T-helper 1 cell treated with Interleukin-12 subunit alpha and Interleukin-12 subunit beta and Interleukin-4 antibody, amounts not matched to agents 30 μg/mL and 1 μg/mL, for 36 hours (primary cell): ENCODE results near the gene WDR73.
"Not testable (repeated sequence)": the region's sequence is repeated elsewhere in the genome, so short reads cannot be mapped to it uniquely, and the experiment has no call there.

Source experiments
- H3K27ac Mint-ChIP-seq: one replicate; pipeline ENCODE4 v1.8.0; 2021; ENCODE audit warnings: mild to moderate bottlenecking, mixed read lengths
- H3K27me3 Mint-ChIP-seq: one replicate; pipeline ENCODE4 v1.8.0; 2021; ENCODE audit warnings: low read depth, mixed read lengths
- H3K36me3 Mint-ChIP-seq: one replicate; pipeline ENCODE4 v1.8.0; 2021; ENCODE audit warnings: low read depth, mixed read lengths
- H3K4me1 Mint-ChIP-seq: one replicate; pipeline ENCODE4 v1.8.0; 2021; ENCODE audit warnings: low read depth, mixed read lengths
- H3K4me3 Mint-ChIP-seq: one replicate; pipeline ENCODE4 v1.8.0; 2021; ENCODE audit warnings: mild to moderate bottlenecking, moderate library complexity, mixed read lengths
- H3K9me3 Mint-ChIP-seq: one replicate; pipeline ENCODE4 v1.8.0; 2021; ENCODE audit warnings: mixed read lengths

WDR73 gene

GRCh38 chr15:84653910-84654688 is at the start of gene WDR73:
TSS of gene WDR73 (minus strand) at chr15:84654283. CDS start at chr15:84654274, 9 bp downstream.
- H3K4me1 Mint-ChIP-seq = peaks cover 23% of the 10 kb centered on the region
- H3K36me3 Mint-ChIP-seq = peaks cover 13% of the 10 kb centered on the region
- H3K9me3 Mint-ChIP-seq = no peaks in the 10 kb centered on the region
- peak within 1 kb of the TSS; percentile 98 for H3K4me3 Mint-ChIP-seq
- H3K27ac Mint-ChIP-seq = peak within 1 kb of the TSS; percentile 92
- no peaks in the 10 kb centered on the region for H3K27me3 Mint-ChIP-seq

- H3K27ac Mint-ChIP-seq = no peak overlapping the region
- no peaks in the 10 kb centered on the region for H3K27me3 Mint-ChIP-seq
- H3K4me3 Mint-ChIP-seq = no peak overlapping the region
- peaks cover 17% of the 10 kb centered on the region for H3K36me3 Mint-ChIP-seq
- H3K4me1 Mint-ChIP-seq = peaks cover 35% of the 10 kb centered on the region
- no peaks in the 10 kb centered on the region for H3K9me3 Mint-ChIP-seq
Observed at GRCh38 chr15:84703808-84704207, 49.7 kb upstream of the WDR73 start.

- peaks cover 12% of the 10 kb centered on the region for H3K36me3 Mint-ChIP-seq
- H3K4me3 Mint-ChIP-seq = no peak overlapping the region
- no peaks in the 10 kb centered on the region for H3K27me3 Mint-ChIP-seq
- H3K27ac Mint-ChIP-seq = no peak overlapping the region
- no peaks in the 10 kb centered on the region for H3K9me3 Mint-ChIP-seq
- peaks cover 28% of the 10 kb centered on the region for H3K4me1 Mint-ChIP-seq
Observed at GRCh38 chr15:84702961-84703482, 48.9 kb upstream of the WDR73 start.

- Mint-ChIP-seq H3K4me3 (no peak overlapping the region), H3K36me3 (peaks cover 5% of the 10 kb centered on the region), H3K27me3 (no peaks in the 10 kb centered on the region), H3K9me3 (no peaks in the 10 kb centered on the region), H3K4me1 (peaks cover 29% of the 10 kb centered on the region), H3K27ac (no peak overlapping the region)
Observed at GRCh38 chr15:84699538-84700191, 45.6 kb upstream of the WDR73 start.

- H3K27ac Mint-ChIP-seq = no peak overlapping the region
- no peaks in the 10 kb centered on the region for H3K9me3 Mint-ChIP-seq
- no peaks in the 10 kb centered on the region for H3K27me3 Mint-ChIP-seq
- peaks cover 22% of the 10 kb centered on the region for H3K4me1 Mint-ChIP-seq
- peaks cover 6% of the 10 kb centered on the region for H3K36me3 Mint-ChIP-seq
- H3K4me3 Mint-ChIP-seq = no peak overlapping the region
Observed at GRCh38 chr15:84697236-84697990, 43.3 kb upstream of the WDR73 start.

GRCh38 chr15:84696757-84697156 is 42.7 kb upstream of the WDR73 start:
- Mint-ChIP-seq H3K36me3 (peaks cover 10% of the 10 kb centered on the region), H3K4me1 (peaks cover 22% of the 10 kb centered on the region)

GRCh38 chr15:84690342-84690741 is 36.3 kb upstream of the WDR73 start:
- Mint-ChIP-seq H3K4me3 (no peak overlapping the region), H3K4me1 (peaks cover 5% of the 10 kb centered on the region), H3K36me3 (peaks cover 32% of the 10 kb centered on the region), H3K27me3 (no peaks in the 10 kb centered on the region), H3K9me3 (no peaks in the 10 kb centered on the region), H3K27ac (no peak overlapping the region)

More at GRCh38 chr15:84696757-84697156, 42.7 kb upstream of the WDR73 start:
- H3K9me3 Mint-ChIP-seq = no peaks in the 10 kb centered on the region
- H3K27me3 Mint-ChIP-seq = no peaks in the 10 kb centered on the region
- H3K4me3 Mint-ChIP-seq = no peak overlapping the region
- no peak overlapping the region for H3K27ac Mint-ChIP-seq

- Mint-ChIP-seq H3K27ac (no peak overlapping the region), H3K27me3 (no peaks in the 10 kb centered on the region), H3K4me3 (no peak overlapping the region), H3K4me1 (peaks cover 5% of the 10 kb centered on the region), H3K9me3 (no peaks in the 10 kb centered on the region), H3K36me3 (peaks cover 36% of the 10 kb centered on the region)
Observed at GRCh38 chr15:84689858-84690257, 35.8 kb upstream of the WDR73 start.

GRCh38 chr15:84686446-84686845 is 32.4 kb upstream of the WDR73 start:
- not testable (repeated sequence) for H3K4me3 Mint-ChIP-seq, H3K9me3 Mint-ChIP-seq, H3K4me1 Mint-ChIP-seq, H3K27me3 Mint-ChIP-seq, H3K27ac Mint-ChIP-seq
- peaks cover 44% of the 10 kb centered on the region for H3K36me3 Mint-ChIP-seq

- Mint-ChIP-seq H3K4me1 (peaks cover 5% of the 10 kb centered on the region), H3K9me3 (no peaks in the 10 kb centered on the region), H3K36me3 (peaks cover 39% of the 10 kb centered on the region), H3K27ac (no peak overlapping the region), H3K4me3 (no peak overlapping the region), H3K27me3 (no peaks in the 10 kb centered on the region)
Observed at GRCh38 chr15:84685304-84685703, 31.2 kb upstream of the WDR73 start.

- H3K4me3 Mint-ChIP-seq = no peak overlapping the region
- H3K36me3 Mint-ChIP-seq = peaks cover 43% of the 10 kb centered on the region
- H3K27me3 Mint-ChIP-seq = no peaks in the 10 kb centered on the region
- no peaks in the 10 kb centered on the region for H3K9me3 Mint-ChIP-seq
- H3K27ac Mint-ChIP-seq = no peak overlapping the region
- H3K4me1 Mint-ChIP-seq = peaks cover 5% of the 10 kb centered on the region
Observed at GRCh38 chr15:84684092-84684491, 30.0 kb upstream of the WDR73 start.

- no peak overlapping the region for H3K4me3 Mint-ChIP-seq
- H3K27ac Mint-ChIP-seq = no peak overlapping the region
- H3K36me3 Mint-ChIP-seq = peaks cover 35% of the 10 kb centered on the region
- H3K9me3 Mint-ChIP-seq = no peaks in the 10 kb centered on the region
- peaks cover 5% of the 10 kb centered on the region for H3K4me1 Mint-ChIP-seq
- no peaks in the 10 kb centered on the region for H3K27me3 Mint-ChIP-seq
Observed at GRCh38 chr15:84681831-84682230, 27.7 kb upstream of the WDR73 start.

GRCh38 chr15:84671211-84671610 is 17.1 kb upstream of the WDR73 start:
- peaks cover 16% of the 10 kb centered on the region for H3K4me1 Mint-ChIP-seq
- H3K27ac Mint-ChIP-seq = no peak overlapping the region
- H3K27me3 Mint-ChIP-seq = no peaks in the 10 kb centered on the region

GRCh38 chr15:84669726-84670125 is 15.6 kb upstream of the WDR73 start:
- Mint-ChIP-seq H3K27ac (no peak overlapping the region), H3K9me3 (no peaks in the 10 kb centered on the region), H3K4me3 (no peak overlapping the region), H3K36me3 (peaks cover 45% of the 10 kb centered on the region), H3K27me3 (no peaks in the 10 kb centered on the region), H3K4me1 (peaks cover 15% of the 10 kb centered on the region)

More at GRCh38 chr15:84671211-84671610, 17.1 kb upstream of the WDR73 start:
- H3K36me3 Mint-ChIP-seq = peaks cover 44% of the 10 kb centered on the region
- no peak overlapping the region for H3K4me3 Mint-ChIP-seq
- no peaks in the 10 kb centered on the region for H3K9me3 Mint-ChIP-seq
